H54 (cell line): ENCODE measurements around the gene UAP1L1.
"Not testable (repeated sequence)": the region's sequence is repeated elsewhere in the genome, so short reads cannot be mapped to it uniquely, and the experiment has no call there.

ENCODE experiments used
- DNase-seq: peaks from one replicate; pipeline ENCODE4 v3.0.0; 2011; ENCODE audit warnings: low spot score, mixed read lengths; ENCODE audit not compliant: insufficient read length
- FAIRE-seq: peaks from 3 replicates; lab custom pipeline; 2011; peaks lifted over from hg19 to GRCh38; lab: Jason Lieb, UNC
- POLR2A ChIP-seq: IDR thresholded peaks from 2 replicates; pipeline ENCODE4 v1.6.1; 2011; ENCODE audit warnings: low read depth, mild to moderate bottlenecking, low read length

The UAP1L1 gene, protein sequence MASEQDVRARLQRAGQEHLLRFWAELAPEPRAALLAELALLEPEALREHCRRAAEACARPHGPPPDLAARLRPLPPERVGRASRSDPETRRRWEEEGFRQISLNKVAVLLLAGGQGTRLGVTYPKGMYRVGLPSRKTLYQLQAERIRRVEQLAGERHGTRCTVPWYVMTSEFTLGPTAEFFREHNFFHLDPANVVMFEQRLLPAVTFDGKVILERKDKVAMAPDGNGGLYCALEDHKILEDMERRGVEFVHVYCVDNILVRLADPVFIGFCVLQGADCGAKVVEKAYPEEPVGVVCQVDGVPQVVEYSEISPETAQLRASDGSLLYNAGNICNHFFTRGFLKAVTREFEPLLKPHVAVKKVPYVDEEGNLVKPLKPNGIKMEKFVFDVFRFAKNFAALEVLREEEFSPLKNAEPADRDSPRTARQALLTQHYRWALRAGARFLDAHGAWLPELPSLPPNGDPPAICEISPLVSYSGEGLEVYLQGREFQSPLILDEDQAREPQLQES

DNA sequence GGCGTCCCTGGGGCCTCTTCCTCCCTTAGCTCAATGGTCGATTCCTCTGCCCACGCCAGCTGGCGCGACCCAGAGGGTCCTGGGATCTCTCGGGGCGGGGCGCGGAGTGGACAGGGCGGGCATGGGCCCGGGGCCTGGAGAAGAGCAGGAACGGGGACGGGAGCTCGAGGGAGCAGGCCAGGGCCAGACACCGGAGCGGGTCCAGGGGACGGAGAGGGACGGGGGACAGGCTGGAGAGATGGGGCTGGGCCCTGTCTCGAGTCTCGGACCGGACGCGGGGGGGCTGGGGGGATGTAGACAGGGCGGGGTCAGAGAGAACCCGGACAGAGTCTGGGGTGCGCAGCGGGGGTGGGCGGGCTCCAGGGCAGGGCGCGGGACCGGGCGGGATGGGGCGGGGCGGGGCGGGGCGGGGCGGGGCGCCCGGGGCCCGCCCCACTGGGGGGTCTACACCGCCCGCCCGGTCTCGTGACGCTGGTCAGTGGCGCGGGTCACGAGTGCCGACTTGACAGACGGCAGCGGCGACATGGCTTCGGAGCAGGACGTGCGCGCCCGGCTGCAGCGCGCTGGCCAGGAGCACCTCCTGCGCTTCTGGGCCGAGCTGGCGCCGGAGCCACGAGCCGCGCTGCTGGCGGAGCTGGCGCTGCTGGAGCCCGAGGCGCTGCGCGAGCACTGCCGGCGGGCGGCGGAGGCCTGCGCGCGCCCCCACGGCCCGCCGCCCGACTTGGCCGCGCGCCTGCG, at the start of gene UAP1L1:
TSS of gene UAP1L1 (plus strand) at position 508 of the 738 bp plus-strand sequence. CDS start at position 524, 16 bp downstream.
- peak; percentile 88 for TF ChIP-seq POLR2A
- DNase-seq (peak; percentile 95), FAIRE-seq (no peak)

DNA sequence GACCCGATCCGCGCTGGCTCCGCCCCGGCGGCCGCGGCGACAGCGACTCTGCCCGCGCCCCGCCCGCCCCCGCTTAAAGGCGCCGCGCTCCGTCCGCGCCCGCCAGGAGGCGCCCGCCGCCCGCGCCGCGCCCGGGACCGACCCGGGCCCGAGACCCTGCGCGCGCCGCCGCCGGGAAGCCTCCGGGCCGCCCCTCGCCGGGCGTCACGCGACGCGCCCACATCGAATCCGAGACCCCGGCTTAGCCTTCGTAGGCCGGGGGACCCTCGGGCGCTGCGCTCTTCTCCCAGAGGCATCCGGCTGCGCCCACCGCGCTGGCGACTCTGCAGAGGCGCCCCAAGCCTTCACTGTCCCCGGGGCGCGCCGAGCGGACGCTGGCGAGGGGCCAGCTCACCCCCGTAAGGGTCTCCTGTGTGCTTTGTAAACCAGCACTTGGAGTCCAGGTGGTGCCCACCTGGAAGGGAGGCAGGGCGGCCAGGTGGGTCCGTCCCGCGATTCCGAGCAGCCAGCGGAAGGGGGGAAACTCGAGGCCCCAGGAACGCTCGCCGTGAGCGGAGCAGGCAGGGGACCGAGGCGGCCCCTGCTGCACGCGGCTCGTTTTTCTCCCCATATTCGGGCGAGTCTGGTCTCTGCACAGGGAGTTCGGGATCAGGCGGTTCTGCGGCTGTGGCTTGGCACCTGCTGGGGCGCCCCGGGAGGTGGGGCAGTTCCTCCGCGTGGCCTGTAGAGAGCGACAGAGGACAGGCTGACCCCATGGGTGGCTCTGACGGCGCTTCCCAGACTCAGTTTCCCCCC, 48.9 kb upstream of the UAP1L1 start:
- no peak for FAIRE-seq
- peak; percentile 93 for DNase-seq
- TF ChIP-seq POLR2A, result no peak

DNA sequence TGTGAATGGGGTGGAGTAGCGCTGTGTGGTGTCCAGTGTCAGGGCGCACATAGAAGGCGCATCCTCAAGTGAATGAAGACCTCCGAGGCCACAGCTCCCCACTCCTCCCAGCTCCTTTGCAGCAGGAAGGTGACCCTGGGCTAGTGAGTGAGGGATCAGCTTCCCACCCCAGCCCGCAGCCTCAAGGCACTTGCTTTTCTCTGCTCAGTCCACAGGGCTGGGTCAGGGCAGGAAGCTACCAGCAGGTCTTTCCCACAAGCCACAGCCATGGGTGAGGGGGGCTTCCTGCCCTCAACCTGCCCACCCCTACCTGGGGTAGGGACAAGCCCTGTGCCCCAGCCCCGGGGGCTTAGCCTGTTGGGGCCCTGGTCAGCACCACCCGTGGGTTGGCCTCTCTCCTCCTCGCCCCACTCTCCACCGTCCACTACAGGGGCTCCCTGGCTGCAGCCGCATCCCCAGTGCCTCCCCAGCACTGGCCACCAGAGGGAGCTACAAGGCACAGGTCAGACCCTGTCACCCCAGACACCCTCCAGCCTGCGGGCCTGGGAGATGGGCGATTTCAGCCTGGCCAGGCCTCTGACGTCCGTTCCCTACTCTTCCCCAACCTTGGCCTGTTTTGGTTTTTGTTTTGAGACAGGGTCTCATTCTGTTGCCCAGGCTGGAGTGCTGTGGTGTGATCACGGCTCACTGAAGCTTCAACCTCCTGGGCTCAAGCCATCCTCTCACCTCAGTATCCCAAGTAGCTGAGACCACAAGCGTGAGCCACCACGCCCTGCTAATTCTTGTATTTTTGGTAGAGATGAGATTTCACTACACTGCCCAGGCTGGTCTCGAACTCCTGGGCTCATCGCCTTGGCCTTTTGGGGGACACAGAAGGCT, 48.0 kb upstream of the UAP1L1 start:
- TF ChIP-seq POLR2A, result no peak
- peak; percentile 97 for DNase-seq
- FAIRE-seq, result peak; percentile 65

DNA sequence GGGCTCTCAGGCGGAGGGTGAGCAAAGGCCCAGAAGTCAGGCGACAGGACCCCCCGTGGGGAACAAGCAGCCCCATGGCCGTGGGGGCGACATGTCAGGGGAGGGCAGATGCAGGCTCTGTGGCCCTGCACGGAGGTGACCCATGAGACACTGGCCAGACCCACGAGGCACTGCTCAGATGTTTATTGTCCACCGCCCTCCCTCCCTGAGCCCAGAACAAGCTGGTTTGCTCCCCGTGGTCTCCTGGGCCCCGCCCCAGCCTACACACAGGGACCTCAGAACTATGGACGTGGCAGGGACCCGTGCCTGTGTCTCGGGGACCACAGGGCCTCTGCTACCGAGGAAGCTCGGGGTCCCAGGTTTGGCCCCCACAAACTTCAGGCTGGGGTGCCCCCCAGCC, 47.3 kb upstream of the UAP1L1 start:
- TF ChIP-seq POLR2A, result no peak
- FAIRE-seq, result no peak
- DNase-seq, result no peak

DNA sequence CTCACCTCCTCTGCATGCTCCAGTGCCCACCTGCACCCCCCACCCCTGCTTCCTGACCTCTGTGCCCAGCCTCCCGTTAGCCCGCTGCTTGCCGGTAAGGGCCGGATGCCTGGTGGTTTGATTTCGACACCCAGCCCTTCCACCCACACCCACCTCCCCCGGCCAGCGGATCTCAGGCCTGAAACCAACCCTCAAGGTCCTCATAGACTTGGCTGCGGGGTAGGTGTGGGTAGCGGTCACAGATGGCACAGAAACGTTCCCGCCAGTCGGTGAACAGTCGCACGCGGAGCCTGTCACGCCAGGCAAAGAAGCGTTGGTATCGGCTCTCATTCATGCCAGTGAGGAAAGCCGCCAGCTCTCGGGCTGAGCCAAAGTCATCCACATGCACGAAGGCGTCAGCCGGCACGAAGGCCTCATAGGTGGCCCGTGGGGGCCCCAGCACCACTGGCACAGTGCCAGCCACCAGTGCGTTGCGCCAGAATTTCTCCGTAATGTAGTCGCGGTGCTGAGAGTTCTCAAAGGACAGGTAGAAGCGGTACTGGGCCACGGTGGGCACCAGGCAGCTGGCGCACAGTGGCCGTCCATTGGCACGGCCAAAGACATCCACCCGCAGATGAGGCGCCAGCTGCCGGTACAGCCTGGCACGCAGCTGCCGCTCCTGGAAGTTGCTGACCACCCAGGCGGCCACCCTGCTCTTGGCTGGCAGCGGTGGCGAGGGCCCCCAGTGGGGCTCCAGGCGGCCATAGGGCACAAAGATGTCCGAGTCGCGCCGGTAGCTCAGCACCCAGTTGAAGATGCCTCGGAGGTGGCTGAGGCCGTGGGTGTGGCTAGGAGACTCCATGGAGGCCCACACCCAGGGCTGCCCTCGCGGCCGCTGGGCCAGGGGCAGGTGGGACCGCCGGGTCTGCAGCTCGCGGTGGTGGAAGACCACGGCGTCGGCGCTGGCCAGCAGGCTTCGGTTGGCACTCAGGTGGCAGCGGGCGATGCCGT, 46.5 kb upstream of the UAP1L1 start:
- no peak for TF ChIP-seq POLR2A
- DNase-seq (no peak), FAIRE-seq (no peak)

DNA sequence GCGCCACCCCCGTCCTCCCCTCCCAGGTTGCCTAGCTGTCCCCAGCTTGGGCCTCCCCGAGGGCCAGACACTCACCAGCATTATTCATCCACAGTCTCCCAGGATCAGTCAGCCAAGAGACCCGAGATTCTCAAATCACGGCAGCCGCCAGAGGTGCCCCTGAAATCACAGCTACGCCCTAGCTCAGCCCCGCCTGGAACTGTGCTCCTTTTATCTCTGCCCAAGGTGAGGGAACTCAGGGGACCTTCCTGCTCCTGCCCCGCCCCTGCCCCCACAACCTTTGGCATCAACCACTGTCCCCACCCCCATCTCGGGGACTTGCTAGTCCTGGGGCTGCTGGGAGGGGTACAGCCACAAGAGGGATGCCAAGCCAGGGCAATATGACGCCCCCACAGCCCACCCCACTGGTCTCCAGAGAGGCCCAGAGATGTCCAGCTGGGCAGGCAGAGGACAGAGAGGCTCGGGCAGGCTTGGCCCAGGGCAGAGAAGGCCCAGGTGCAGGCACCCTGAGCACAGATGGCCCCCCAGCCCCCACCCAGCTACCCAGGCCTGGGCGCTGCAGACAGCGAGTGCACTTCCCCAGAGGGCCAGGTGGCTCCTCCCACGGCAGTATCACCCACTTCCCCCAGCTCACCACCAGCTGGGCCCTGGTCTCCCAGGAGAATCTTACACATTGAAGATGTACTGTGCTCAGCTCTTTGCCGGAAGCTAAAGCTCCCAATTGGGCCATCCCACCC, 45.2 kb upstream of the UAP1L1 start, which contains the start of gene FUT7:
TSS of gene FUT7 (minus strand) at position 185 of the 737 bp plus-strand sequence. CDS start at position 88, 97 bp downstream.
- no peak for DNase-seq
- TF ChIP-seq POLR2A, result no peak
- FAIRE-seq, result no peak

DNA sequence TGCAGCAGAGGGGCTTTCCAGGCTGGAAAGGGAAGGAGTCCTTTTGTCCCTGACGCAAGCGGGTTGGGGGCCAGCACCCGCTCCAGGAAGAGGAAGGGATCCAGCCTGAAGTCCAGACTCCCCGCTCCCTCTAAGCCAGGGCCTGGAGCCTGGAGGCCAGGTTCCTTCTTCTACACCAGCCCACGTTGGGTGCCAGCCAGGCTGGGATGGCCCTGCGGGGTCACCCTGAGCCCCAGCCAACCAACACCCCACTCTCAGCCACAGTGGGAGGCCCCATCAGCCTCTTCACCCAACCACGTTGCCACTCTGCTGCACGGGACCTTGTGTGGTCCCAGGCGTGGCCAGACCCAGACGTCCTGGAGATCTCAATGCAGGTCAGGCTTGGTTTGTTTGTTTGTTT, 44.5 kb upstream of the UAP1L1 start:
- no peak for TF ChIP-seq POLR2A
- DNase-seq (no peak), FAIRE-seq (no peak)

DNA sequence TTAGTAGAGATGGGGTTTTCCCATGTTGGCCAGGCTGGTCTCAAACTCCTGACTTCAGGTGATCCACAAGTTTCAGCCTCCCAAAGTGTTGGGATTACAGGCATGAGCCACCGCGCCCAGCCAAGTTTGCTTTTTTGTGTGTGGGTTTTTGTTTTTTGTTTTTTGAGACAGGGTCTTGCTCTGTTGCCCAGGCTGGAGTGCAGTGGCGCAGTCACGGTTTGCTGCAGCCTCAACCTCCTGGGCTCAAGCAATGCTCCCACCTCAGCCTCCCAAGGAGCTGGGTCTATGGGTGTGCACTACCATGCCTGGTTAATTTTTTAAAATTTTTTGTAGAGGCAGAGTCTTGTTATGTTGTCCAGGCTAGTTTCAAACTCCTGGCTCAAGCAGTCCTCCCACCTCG, 43.8 kb upstream of the UAP1L1 start:
- not testable (repeated sequence) for FAIRE-seq, DNase-seq

DNA sequence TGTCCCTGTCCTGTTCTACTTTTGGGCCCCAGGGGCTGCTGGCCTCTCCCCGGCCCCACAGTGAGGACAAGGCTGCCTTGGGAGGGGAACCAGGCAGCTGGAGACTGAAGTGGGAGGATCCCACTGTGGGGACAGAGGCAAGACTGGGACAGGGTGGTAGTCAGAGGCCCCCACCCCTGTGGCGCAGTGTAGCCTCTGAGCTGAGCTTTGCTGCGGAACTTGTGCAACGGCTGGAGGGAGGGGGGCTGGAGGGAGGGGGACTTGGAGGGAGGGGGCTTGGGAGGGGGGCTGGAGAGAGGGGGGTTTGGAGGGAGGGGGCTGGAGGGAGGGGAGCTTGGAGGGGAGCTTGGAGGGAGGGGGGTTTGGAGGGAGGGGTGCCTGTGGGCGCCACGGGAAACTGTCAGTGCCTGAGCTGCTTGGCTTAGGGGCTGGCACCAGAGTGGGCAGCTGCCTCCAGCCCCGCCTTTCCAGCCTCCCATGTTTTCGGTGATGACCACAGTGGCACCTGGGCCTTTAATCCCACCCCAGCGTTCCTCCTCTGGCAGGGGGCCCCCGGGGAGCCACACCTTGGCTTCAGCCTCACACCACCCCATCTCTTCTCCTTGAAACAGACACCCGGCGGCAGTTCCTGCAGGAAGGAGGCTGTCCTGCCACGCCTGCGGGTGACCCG, 43.1 kb upstream of the UAP1L1 start:
- TF ChIP-seq POLR2A, result no peak
- DNase-seq (peak; percentile 86), FAIRE-seq (no peak)

DNA sequence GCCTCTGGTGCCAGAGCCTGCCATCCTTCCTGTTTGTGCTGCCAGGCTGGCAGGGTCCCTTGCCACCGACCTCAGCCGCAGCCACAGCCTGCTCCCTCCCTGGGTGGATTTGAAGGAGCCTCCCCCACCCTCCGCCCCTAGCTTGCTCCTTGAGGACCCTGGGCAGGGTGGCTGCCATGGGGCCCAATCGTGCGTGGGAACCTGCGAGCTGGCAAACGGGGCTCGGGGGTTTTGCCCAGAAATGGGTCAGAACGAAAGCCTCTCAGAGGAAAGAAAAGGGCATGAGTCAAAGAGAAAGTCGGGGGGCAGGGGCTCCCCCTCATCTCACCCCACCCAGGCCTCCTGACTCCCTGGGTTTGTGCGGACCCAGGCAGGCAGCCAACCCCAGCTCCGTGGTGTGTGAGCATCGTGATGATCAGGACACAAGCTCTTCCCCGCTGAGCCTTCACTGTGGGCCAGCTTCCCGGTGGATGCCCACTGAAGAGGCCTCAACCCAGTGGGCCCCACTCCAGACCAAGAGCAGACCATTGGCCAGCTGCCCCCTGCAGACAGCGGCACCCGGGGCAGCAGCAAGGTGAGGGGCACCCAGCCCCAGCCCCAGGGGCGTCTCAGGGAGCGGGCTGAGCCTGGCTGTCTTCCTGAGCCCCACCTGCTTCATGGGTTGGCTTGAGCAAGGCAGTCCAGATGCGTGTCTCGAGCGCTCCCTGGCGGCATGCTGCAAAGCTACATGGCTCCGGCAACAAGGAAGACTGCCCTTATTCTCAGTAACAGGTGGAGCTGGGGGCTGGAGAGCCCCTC, 42.4 kb upstream of the UAP1L1 start:
- no peak for TF ChIP-seq POLR2A
- DNase-seq (peak; percentile 100), FAIRE-seq (no peak)
